ENCODE results near the gene SMAD9. TPM values are rescaled to one million over a fixed set of nuclear protein-coding genes. Genes with fewer than 3 reads are reported as not detected.

Gene SMAD9
- total and polyA plus RNA-seq, 2 of the 8 experiments (the other 6 are each of a cell fraction or from before 2014, with no cell fraction given) = 0.45 to 1.0 TPM

DNA sequence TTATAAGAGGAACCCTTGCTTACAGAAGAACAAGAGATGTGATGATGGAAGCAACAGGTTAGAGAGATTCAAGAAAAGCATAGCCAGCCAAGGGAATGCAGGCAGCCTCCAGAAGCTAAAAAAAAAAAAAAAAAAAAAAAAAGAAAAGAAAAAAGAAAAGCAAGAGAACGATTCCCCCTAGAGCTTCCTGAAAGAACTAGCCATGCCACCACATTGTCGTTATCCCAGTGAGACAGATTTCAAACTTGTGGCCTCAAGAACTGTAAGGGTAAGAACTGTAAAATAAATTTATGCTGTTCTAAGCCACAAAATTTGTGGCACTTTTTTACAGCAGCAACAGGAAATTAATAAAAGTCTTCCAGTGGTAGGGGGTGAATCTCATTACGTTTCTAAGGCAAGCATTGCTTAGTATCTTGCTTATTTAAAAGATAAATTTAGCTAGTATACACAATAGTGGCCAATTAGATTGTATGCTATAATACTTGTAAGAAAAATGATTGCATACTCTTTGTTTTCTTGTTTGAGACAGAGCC is 79.3 kb downstream of the SMAD9 start:
- H4K91ac ChIP-seq (replicated peaks; ENCODE audit: insufficient read length, low read length) = no peak overlapping the region
- H3K79me2 ChIP-seq (ENCODE audit: control insufficient read depth in 1 of 2, insufficient read depth in 2 of 2, low read length in 2 of 2) = no peaks in the 10 kb centered on the region
- H3K27ac ChIP-seq (ENCODE audit: low read depth, low read length) = no peak overlapping the region
- no peak overlapping the region for H3K18ac ChIP-seq (ENCODE audit: extremely low read depth, low read length)
- H3K4me1 ChIP-seq (replicated peaks in 1 of 4; ENCODE audit: control insufficient read depth in 3 of 4, insufficient read depth in 4 of 4, low read length in 3 of 4) = peaks cover 0 to 6% (median 1%) of the 10 kb centered on the region in 4 experiments; a peak in 1 of 7 replicates
- no peak overlapping the region for H4K5ac ChIP-seq (ENCODE audit: insufficient read length, low read depth, low read length)
- H2BK15ac ChIP-seq (ENCODE audit: low read length) = no peak overlapping the region
- H3K9ac ChIP-seq (replicated peaks in 1 of 4; ENCODE audit: extremely low read depth in 1 of 4, low read depth in 3 of 4, low read length in 3 of 4) = no peak overlapping the region
- POLR2A ChIA-PET (ENCODE audit: partially characterized antibody) = no interaction called here
- H2BK5ac ChIP-seq (ENCODE audit: low read depth, low read length) = no peak overlapping the region
- H3K79me1 ChIP-seq (ENCODE audit: low read depth, low read length) = no peaks in the 10 kb centered on the region
- H2AFZ ChIP-seq (ENCODE audit: low read length) = no peak overlapping the region
- H3K56ac ChIP-seq (replicated peaks; ENCODE audit: insufficient read length, low read depth, low read length) = no peak overlapping the region
- H2BK120ac ChIP-seq (replicated peaks; ENCODE audit: low read depth, low read length) = no peak overlapping the region
- H3K4me2 ChIP-seq (ENCODE audit: insufficient read depth in 1 of 2, low read depth in 2 of 2, low read length in 2 of 2) = no peak overlapping the region
- H3K23me2 ChIP-seq (ENCODE audit: low read depth, low read length) = no peaks in the 10 kb centered on the region
- H4K8ac ChIP-seq (ENCODE audit: extremely low read depth, insufficient read depth, low read length) = no peak overlapping the region
- TF ChIP-seq RXRA (IDR thresholded peaks at IDR 0.05; ENCODE audit: insufficient read depth, low read depth, low read length) = no peak
- TF ChIP-seq, protein P1, sequence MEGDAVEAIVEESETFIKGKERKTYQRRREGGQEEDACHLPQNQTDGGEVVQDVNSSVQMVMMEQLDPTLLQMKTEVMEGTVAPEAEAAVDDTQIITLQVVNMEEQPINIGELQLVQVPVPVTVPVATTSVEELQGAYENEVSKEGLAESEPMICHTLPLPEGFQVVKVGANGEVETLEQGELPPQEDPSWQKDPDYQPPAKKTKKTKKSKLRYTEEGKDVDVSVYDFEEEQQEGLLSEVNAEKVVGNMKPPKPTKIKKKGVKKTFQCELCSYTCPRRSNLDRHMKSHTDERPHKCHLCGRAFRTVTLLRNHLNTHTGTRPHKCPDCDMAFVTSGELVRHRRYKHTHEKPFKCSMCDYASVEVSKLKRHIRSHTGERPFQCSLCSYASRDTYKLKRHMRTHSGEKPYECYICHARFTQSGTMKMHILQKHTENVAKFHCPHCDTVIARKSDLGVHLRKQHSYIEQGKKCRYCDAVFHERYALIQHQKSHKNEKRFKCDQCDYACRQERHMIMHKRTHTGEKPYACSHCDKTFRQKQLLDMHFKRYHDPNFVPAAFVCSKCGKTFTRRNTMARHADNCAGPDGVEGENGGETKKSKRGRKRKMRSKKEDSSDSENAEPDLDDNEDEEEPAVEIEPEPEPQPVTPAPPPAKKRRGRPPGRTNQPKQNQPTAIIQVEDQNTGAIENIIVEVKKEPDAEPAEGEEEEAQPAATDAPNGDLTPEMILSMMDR (IDR thresholded peaks at IDR 0.05; ENCODE audit: control extremely low read depth in 1 of 3, insufficient read depth in 1 of 3, low read depth in 1 of 3, low read length in 3 of 3) = peak in 2 of 3 experiments; percentile 25 to 30; a peak in 2 of 4 replicates
- TF ChIP-seq RAD21 (IDR thresholded peaks at IDR 0.05 in 1 of 2, conservative IDR thresholded peaks at IDR 0.05 in 1 of 2; ENCODE audit: low read depth in 2 of 2, low read length in 2 of 2) = peak; percentile 52 to 61
- H3K4ac ChIP-seq (replicated peaks; ENCODE audit: insufficient read length, low read depth, low read length) = no peak overlapping the region
- H2AK5ac ChIP-seq (ENCODE audit: low read depth, low read length) = no peak overlapping the region
- H3K14ac ChIP-seq (ENCODE audit: insufficient read length) = no peak overlapping the region
- no peaks in the 10 kb centered on the region for H3K9me3 ChIP-seq (ENCODE audit: insufficient read depth in 2 of 2, low read depth in 1 of 2, low read length in 1 of 2)
- H3K27me3 ChIP-seq (replicated peaks in 1 of 4; ENCODE audit: control insufficient read depth in 3 of 4, extremely low read depth in 1 of 4, insufficient read depth in 3 of 4, low read length in 3 of 4) = no peaks in the 10 kb centered on the region
- no peak overlapping the region for H3K4me3 ChIP-seq (ENCODE audit: extremely low read depth in 1 of 4, insufficient read depth in 2 of 4, low read depth in 3 of 4, low read length in 4 of 4)
- CTCF ChIA-PET (ENCODE audit: partially characterized antibody) = interaction anchor here (0.6 to 2.9 kb wide), 17 partner anchors 8 to 494 kb away, joined by 3 to 16 read pairs (median 4); partner anchors contain the start of gene RFXAP
- no peak overlapping the region for H3K23ac ChIP-seq (ENCODE audit: insufficient read length)
- DNase-seq (ENCODE audit: low read depth in 1 of 2, low spot score in 2 of 2) (no peak), FAIRE-seq (no peak)
- 78% methylated on average over 2 of the region's 3 CpGs; no CpG with 5 or more reads in 1 of the 2 experiments for WGBS, 2 experiments (ENCODE audit: extremely low coverage in 1 of 2, insufficient coverage in 1 of 2, insufficient read length in 1 of 2, insufficient replicate concordance in 2 of 2, low coverage in 1 of 2, low lambda C conversion rate in 2 of 2, missing lambda C conversion rate in 1 of 2)
- H2BK20ac ChIP-seq (ENCODE audit: low read length) = no peak overlapping the region
- H4K20me1 ChIP-seq (replicated peaks in 1 of 2; ENCODE audit: control insufficient read depth in 1 of 2, insufficient read depth in 2 of 2, low read length in 2 of 2) = no peaks in the 10 kb centered on the region
- H2BK12ac ChIP-seq (ENCODE audit: low read depth, low read length) = no peak overlapping the region
- H3K36me3 ChIP-seq (ENCODE audit: control insufficient read depth in 2 of 4, insufficient read depth in 4 of 4, low read length in 3 of 4) = no peaks in the 10 kb centered on the region; a peak in 1 of 8 replicates
